ENCODE data around the gene MT1G. TPM values are rescaled to one million over a fixed set of nuclear protein-coding genes. Genes with fewer than 3 reads are reported as not detected.

MT1G gene
- total and polyA plus RNA-seq, 7 experiments from 2014 or later = 1.2 to 36.1 TPM; not detected in 5

DNA sequence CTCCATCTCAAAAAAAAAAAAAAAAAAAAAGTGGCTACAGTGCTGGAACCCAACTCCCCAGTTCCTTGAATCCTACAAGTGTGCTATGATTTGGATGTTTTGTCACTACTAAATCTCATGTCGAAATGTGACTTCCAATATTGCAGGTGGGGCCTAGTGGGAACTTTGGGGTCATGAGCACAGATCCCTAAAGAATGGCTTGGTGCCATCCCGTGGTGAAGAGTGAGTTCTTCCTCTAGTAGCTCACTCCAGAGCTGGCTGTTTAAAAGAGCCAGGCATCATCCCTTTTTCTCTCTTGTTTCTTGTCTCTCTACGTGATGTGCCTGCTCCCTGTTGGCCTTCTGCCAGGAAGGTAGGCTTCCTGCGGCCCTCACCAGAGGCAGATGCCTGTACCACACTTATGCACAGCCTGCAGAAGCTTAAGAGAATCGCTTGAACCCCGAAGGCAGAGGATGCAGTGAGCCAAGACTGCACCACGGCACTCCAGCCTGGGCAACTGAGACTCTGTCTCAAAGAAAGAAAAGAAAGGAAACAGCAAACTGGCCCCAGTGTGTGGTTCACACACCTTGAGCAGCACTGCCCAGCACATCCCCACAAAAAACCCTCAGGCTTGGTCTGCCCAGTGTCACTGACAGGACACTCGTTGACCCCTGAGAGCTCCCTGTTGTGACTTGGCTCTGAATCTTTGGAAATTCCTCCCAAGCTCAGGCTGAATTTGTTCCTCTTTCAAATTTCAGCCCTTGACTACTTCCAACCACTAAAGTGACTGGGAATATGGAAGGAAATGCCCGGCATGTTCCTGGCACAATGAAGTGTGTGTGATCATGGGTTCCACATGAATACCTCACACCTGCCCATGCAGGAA is 39.1 kb downstream of the MT1G start:
- Histone ChIP-seq H3K4me1 (ENCODE audit: control insufficient read depth in 2 of 2, insufficient read depth in 2 of 2, low read length in 2 of 2) (peaks cover 4 to 13% of the 10 kb centered on the region in 2 donors), H3K4me3 (ENCODE audit: low read length) (no peak overlapping the region), H3K27me3 (ENCODE audit: control insufficient read depth in 2 of 2, insufficient read depth in 2 of 2, low read length in 2 of 2) (peaks cover 0 to 15% of the 10 kb centered on the region in 2 donors), H3K36me3 (ENCODE audit: control insufficient read depth in 2 of 3, insufficient read depth in 3 of 3, low read length in 3 of 3) (no peaks in the 10 kb centered on the region), H3K27ac (ENCODE audit: low read depth, low read length) (no peak overlapping the region), H3K9me3 (ENCODE audit: control insufficient read depth in 2 of 3, low read length in 3 of 3) (no peaks in the 10 kb centered on the region)
- Mint-ChIP-seq H3K27me3 (peaks cover 34 to 41% (median 40%) of the 10 kb centered on the region in 5 donors), H3K27ac (no peak overlapping the region), H3K4me1 (peaks cover 15 to 35% (median 23%) of the 10 kb centered on the region in 7 donors), H3K9me3 (peaks cover 0 to 2% (median 0%) of the 10 kb centered on the region in 11 donors), H3K36me3 (peaks cover 0 to 4% (median 0%) of the 10 kb centered on the region in 5 donors), H3K4me3 (no peak overlapping the region)
- ATAC-seq (no peak), DNase-seq (no peak)
- intact Hi-C loops (cut with micrococcal nuclease) = loop anchor here in 1 of 2 donors (5.0 kb wide), 1 partner anchor 51 kb away; no protein-coding TSS in a partner anchor
- ChIA-PET POLR2A (no interaction called here), CTCF (interaction anchor here (0.6 kb wide), 2 partner anchors 24 to 78 kb away, joined by 3 to 5 read pairs; no protein-coding TSS in a partner anchor)

DNA sequence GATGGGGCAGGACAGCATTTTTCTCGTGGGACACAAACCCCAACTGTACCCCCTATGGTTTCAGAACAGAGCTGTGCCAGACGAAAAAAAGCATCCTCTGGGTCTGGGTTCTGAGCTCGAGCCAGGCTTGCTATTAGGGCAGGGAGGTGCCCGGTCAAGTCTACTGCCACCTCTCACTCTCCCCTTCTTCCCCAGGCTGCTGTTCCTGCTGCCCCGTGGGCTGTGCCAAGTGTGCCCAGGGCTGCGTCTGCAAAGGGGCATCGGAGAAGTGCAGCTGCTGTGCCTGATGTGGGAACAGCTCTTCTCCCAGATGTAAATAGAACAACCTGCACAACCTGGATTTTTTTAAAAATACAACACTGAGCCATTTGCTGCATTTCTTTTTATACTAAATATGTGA is 41.2 kb downstream of the MT1G start:
- Histone ChIP-seq H3K9me3 (ENCODE audit: control insufficient read depth in 2 of 3, low read length in 3 of 3) (no peaks in the 10 kb centered on the region), H3K36me3 (ENCODE audit: control insufficient read depth in 2 of 3, insufficient read depth in 3 of 3, low read length in 3 of 3) (no peaks in the 10 kb centered on the region), H3K27me3 (ENCODE audit: control insufficient read depth in 2 of 2, insufficient read depth in 2 of 2, low read length in 2 of 2) (peaks cover 0 to 2% of the 10 kb centered on the region in 2 donors), H3K4me1 (ENCODE audit: control insufficient read depth in 2 of 2, insufficient read depth in 2 of 2, low read length in 2 of 2) (peaks cover 0 to 13% of the 10 kb centered on the region in 2 donors), H3K4me3 (ENCODE audit: low read length) (no peak overlapping the region), H3K27ac (ENCODE audit: low read depth, low read length) (no peak overlapping the region)
- H3K9me3 Mint-ChIP-seq = no peaks in the 10 kb centered on the region
- ChIA-PET POLR2A (interaction anchor here (0.6 to 1.4 kb wide), 2 partner anchors 9 to 541 kb away, joined by 3 read pairs; no protein-coding TSS in a partner anchor), CTCF (interaction anchor here (0.6 kb wide), 1 partner anchor 75 kb away, joined by 3 read pairs; no protein-coding TSS in a partner anchor)
- H3K4me1 Mint-ChIP-seq = peaks cover 12 to 29% (median 16%) of the 10 kb centered on the region in 7 donors
- peak overlapping the region in 5 of 10 donors; percentile 12 to 98 (median 88) for H3K4me3 Mint-ChIP-seq
- H3K27ac Mint-ChIP-seq = no peak overlapping the region
- DNase-seq (no peak), ATAC-seq (no peak)
- intact Hi-C loops (cut with micrococcal nuclease) = loop anchor here in 1 of 2 donors (5.0 kb wide), 1 partner anchor 49 kb away; no protein-coding TSS in a partner anchor
- H3K36me3 Mint-ChIP-seq = peaks cover 0 to 2% (median 0%) of the 10 kb centered on the region in 5 donors
- H3K27me3 Mint-ChIP-seq = peaks cover 19 to 25% (median 23%) of the 10 kb centered on the region in 5 donors

DNA sequence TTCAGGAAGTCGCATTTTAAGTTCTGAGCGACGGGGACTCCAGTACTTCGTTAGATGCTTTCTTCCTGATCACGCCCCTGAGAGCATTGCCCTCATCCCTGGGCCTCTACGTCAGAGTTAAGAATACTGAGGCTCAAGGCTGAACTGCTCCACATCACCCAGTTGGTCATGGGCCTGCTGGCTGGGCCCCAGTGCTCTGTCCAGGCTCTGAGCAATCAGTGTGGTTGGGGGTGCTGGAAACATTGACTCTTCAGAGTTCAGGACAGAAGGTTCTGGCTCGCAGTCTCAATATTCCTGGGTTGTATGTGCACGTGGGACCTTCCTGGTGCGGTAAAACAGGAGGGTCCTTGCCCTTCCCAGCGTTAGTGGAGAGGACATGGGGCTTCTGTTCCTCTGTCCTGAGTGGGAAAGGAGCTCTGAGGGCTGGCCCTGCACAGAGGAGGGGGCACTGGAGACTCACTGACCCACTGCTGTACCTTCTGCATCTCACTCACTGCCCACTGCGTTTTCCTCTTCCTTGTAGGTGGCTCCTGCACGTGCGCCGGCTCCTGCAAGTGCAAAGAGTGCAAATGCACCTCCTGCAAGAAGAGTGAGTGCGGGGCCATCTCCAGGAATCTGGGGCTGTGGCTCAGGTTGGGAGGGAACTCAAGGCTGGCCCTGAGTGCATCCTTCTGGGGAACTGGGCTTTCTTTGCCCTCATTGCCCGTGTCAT is 41.8 kb downstream of the MT1G start:
- H3K9me3 ChIP-seq (ENCODE audit: control insufficient read depth in 2 of 3, low read length in 3 of 3) = no peaks in the 10 kb centered on the region
- ChIA-PET POLR2A (interaction anchor here (1.0 to 1.4 kb wide), 2 partner anchors 9 to 16 kb away, joined by 3 read pairs; no protein-coding TSS in a partner anchor), CTCF (interaction anchor here (0.6 kb wide), 1 partner anchor 75 kb away, joined by 3 read pairs; no protein-coding TSS in a partner anchor)
- no peak overlapping the region for H3K27ac ChIP-seq (ENCODE audit: low read depth, low read length)
- H3K9me3 Mint-ChIP-seq = no peaks in the 10 kb centered on the region
- peak overlapping the region; percentile 76 to 98 (median 89) for H3K4me3 Mint-ChIP-seq
- peak overlapping the region; percentile 54 for H3K4me3 ChIP-seq (ENCODE audit: low read length)
- no peaks in the 10 kb centered on the region for H3K27me3 ChIP-seq (ENCODE audit: control insufficient read depth in 2 of 2, insufficient read depth in 2 of 2, low read length in 2 of 2)
- peak overlapping the region in 7 of 9 donors; percentile 33 to 95 (median 82) for H3K27ac Mint-ChIP-seq
- H3K4me1 ChIP-seq (ENCODE audit: control insufficient read depth in 2 of 2, insufficient read depth in 2 of 2, low read length in 2 of 2) = peaks cover 0 to 13% of the 10 kb centered on the region in 2 donors
- H3K27me3 Mint-ChIP-seq = peaks cover 13 to 20% (median 17%) of the 10 kb centered on the region in 5 donors
- peak; percentile 35 for ATAC-seq
- H3K36me3 Mint-ChIP-seq = peaks cover 0 to 2% (median 0%) of the 10 kb centered on the region in 5 donors
- DNase-seq = no peak
- H3K4me1 Mint-ChIP-seq = peaks cover 11 to 27% (median 15%) of the 10 kb centered on the region in 7 donors
- intact Hi-C loops (cut with micrococcal nuclease) = loop anchor here (1.0 to 5.0 kb wide), 5 partner anchors 9 to 56 kb away; partner anchors contain the start of genes MT2A (in 2 of the 2) and MT1X (in 1 of the 2)
- H3K36me3 ChIP-seq (ENCODE audit: control insufficient read depth in 2 of 3, insufficient read depth in 3 of 3, low read length in 3 of 3) = no peaks in the 10 kb centered on the region

DNA sequence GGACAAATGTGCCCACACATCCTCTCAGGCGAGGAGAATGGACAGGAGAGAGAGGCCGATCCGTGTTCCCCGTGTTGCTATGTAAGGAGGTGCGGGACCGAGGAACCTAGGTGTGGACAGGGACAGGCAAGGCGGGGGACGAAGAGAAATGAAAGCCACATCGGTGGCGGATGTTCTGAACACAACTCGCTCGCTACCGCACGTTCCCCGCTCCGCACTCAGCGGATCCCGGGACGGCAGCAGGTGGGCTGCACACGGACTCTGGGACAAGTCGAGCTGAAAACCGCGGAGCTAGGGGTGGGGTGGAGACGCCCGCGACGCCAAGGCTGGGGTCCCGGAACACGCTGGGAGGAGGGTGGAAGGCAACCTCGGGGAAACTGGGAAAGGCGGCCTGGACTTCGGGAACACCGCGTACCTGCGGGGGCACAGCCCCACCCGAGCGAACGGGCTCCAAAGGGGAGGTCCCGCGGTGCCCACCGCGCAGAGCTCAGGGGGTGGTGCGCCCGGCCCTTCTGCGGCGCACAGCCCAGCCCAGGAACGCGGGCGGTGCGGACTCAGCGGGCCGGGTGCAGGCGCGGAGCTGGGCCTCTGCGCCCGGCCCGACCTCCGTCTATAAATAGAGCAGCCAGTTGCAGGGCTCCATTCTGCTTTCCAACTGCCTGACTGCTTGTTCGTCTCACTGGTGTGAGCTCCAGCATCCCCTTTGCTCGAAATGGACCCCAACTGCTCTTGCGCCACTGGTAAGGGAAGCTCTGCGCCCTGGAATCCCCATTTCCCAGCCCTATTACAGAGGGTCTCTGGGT is 42.5 kb downstream of the MT1G start, which contains the start of gene MT1E:
MT1E (plus strand) TSS at position 642 of the 803 bp plus-strand sequence; CDS start at position 713, 71 bp downstream.
- peaks cover 0 to 13% of the 10 kb centered on the region in 2 donors for H3K4me1 ChIP-seq (ENCODE audit: control insufficient read depth in 2 of 2, insufficient read depth in 2 of 2, low read length in 2 of 2)
- H3K9me3 ChIP-seq (ENCODE audit: control insufficient read depth in 2 of 3, low read length in 3 of 3) = no peaks in the 10 kb centered on the region
- intact Hi-C loops (cut with micrococcal nuclease) = loop anchor here (1.0 to 5.0 kb wide), 5 partner anchors 8 to 57 kb away; partner anchors contain the start of genes MT2A (in 2 of the 2) and MT1X (in 1 of the 2)
- H3K27me3 ChIP-seq (ENCODE audit: control insufficient read depth in 2 of 2, insufficient read depth in 2 of 2, low read length in 2 of 2) = no peaks in the 10 kb centered on the region
- H3K27ac ChIP-seq (ENCODE audit: low read depth, low read length) = peak within 1 kb of the TSS; percentile 15
- H3K36me3 ChIP-seq (ENCODE audit: control insufficient read depth in 2 of 3, insufficient read depth in 3 of 3, low read length in 3 of 3) = no peaks in the 10 kb centered on the region
- Mint-ChIP-seq H3K27ac (peak within 1 kb of the TSS; percentile 61 to 95 (median 82)), H3K27me3 (peaks cover 6 to 13% (median 12%) of the 10 kb centered on the region in 5 donors), H3K4me3 (peak within 1 kb of the TSS; percentile 76 to 98 (median 90)), H3K9me3 (no peaks in the 10 kb centered on the region), H3K4me1 (peaks cover 11 to 27% (median 15%) of the 10 kb centered on the region in 7 donors), H3K36me3 (peaks cover 0 to 2% (median 0%) of the 10 kb centered on the region in 5 donors)
- peak; percentile 89 for ATAC-seq
- CTCF ChIA-PET = no interaction called here
- POLR2A ChIA-PET = interaction anchor here (1.0 to 1.4 kb wide), 2 partner anchors 8 to 15 kb away, joined by 3 read pairs; no protein-coding TSS in a partner anchor
- peak within 1 kb of the TSS; percentile 54 for H3K4me3 ChIP-seq (ENCODE audit: low read length)
- peak in 7 of 9 donors; percentile 19 to 76 (median 41) for DNase-seq

DNA sequence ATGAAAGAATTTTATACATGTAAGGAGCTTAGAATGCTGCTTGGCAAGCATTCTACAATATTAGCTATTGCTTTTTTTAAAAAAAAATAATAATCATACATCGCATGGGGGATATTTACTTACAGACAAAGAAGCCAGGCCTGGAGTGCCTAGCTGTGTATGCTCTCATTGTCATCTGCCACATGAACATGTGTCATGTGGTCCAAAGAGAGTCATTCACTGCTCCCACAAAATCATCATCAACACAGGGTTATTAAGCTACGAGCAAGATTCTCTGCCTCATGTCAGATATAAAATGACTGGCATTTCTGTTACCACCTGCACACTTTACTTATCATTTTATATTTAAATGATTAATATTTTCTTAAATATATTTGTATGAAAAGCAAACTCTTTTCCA is 44.2 kb downstream of the MT1G start:
- H3K27ac Mint-ChIP-seq = no peak overlapping the region
- peaks cover 0 to 13% of the 10 kb centered on the region in 2 donors for H3K4me1 ChIP-seq (ENCODE audit: control insufficient read depth in 2 of 2, insufficient read depth in 2 of 2, low read length in 2 of 2)
- H3K27me3 ChIP-seq (ENCODE audit: control insufficient read depth in 2 of 2, insufficient read depth in 2 of 2, low read length in 2 of 2) = no peaks in the 10 kb centered on the region
- peaks cover 11 to 25% (median 15%) of the 10 kb centered on the region in 7 donors for H3K4me1 Mint-ChIP-seq
- H3K9me3 ChIP-seq (ENCODE audit: control insufficient read depth in 2 of 3, low read length in 3 of 3) = no peaks in the 10 kb centered on the region
- H3K36me3 Mint-ChIP-seq = peaks cover 0 to 2% (median 0%) of the 10 kb centered on the region in 5 donors
- H3K36me3 ChIP-seq (ENCODE audit: control insufficient read depth in 2 of 3, insufficient read depth in 3 of 3, low read length in 3 of 3) = no peaks in the 10 kb centered on the region
- DNase-seq (no peak), ATAC-seq (no peak)
- H3K4me3 ChIP-seq (ENCODE audit: low read length) = no peak overlapping the region
- CTCF ChIA-PET = interaction anchor here (1.0 to 1.5 kb wide), 2 partner anchors 15 to 20 kb away, joined by 3 to 5 read pairs; partner anchors contain the start of gene MT2A
- intact Hi-C loops (cut with micrococcal nuclease) = loop anchor here (2.0 kb wide), 1 partner anchor 19 kb away; no protein-coding TSS in a partner anchor
- no peak overlapping the region for H3K27ac ChIP-seq (ENCODE audit: low read depth, low read length)
- peaks cover 0 to 17% (median 5%) of the 10 kb centered on the region in 5 donors for H3K27me3 Mint-ChIP-seq
- POLR2A ChIA-PET = interaction anchor here (0.7 to 1.6 kb wide), 6 partner anchors 9 to 532 kb away, joined by 3 to 5 read pairs (median 4); partner anchors contain the start of genes MT1M and MT2A
- no peaks in the 10 kb centered on the region for H3K9me3 Mint-ChIP-seq
- no peak overlapping the region for H3K4me3 Mint-ChIP-seq
